Measurements from ENCODE around the gene EBF3. TPM values are rescaled to one million over a fixed set of nuclear protein-coding genes. Genes with fewer than 3 reads are reported as not detected.

EBF3 gene
- total RNA-seq, 2 experiments from 2014 or later, result not detected

GRCh38 chr10:129895811-129896135 lies 68.3 kb downstream of the EBF3 start:
- no peak for ATAC-seq (ENCODE audit: poor library complexity)
- peaks cover 0 to 5% of the 10 kb centered on the region in 2 experiments for H3K9me3 ChIP-seq (ENCODE audit: control insufficient read depth in 1 of 2, insufficient read depth in 1 of 2, low read length in 2 of 2)
- no peak for DNase-seq
- no peaks in the 10 kb centered on the region for H3K36me3 ChIP-seq (ENCODE audit: insufficient read depth, low read length)
- H3K4me1 ChIP-seq (ENCODE audit: insufficient read depth, low read length), result no peaks in the 10 kb centered on the region
- Mint-ChIP-seq H3K4me3 (no peak overlapping the region), H3K4me1 (ENCODE audit: low read depth) (no peaks in the 10 kb centered on the region), H3K9me3 (no peaks in the 10 kb centered on the region), H3K27me3 (peaks cover 39% of the 10 kb centered on the region), H3K36me3 (ENCODE audit: low read depth) (no peaks in the 10 kb centered on the region), H3K27ac (no peak overlapping the region)
- no peak overlapping the region for H3K4me3 ChIP-seq (ENCODE audit: low read length)
- peaks cover 2 to 15% of the 10 kb centered on the region in 2 experiments for H3K27me3 ChIP-seq (ENCODE audit: control insufficient read depth in 1 of 2, insufficient read depth in 2 of 2, low read length in 2 of 2)
- no peak overlapping the region for H3K27ac ChIP-seq (ENCODE audit: low read depth in 1 of 2, low read length in 2 of 2)
- intact Hi-C loops (cut with DNase I, micrococcal nuclease), result loop anchor here in 1 of 2 experiments (10.0 kb wide), 1 partner anchor 861 kb away; no protein-coding TSS in a partner anchor
- POLR2A ChIA-PET, result no interaction called here
- no peak for TF ChIP-seq CTCF (IDR thresholded peaks at IDR 0.05)
- CTCF ChIA-PET, result no interaction called here

- H3K4me3 Mint-ChIP-seq, result no peak overlapping the region
- TF ChIP-seq CTCF (IDR thresholded peaks at IDR 0.05), result no peak
- no peak for DNase-seq
- H3K4me1 Mint-ChIP-seq (ENCODE audit: low read depth), result no peaks in the 10 kb centered on the region
- ChIA-PET POLR2A (no interaction called here), CTCF (no interaction called here)
- no peaks in the 10 kb centered on the region for H3K9me3 Mint-ChIP-seq
- H3K36me3 Mint-ChIP-seq (ENCODE audit: low read depth), result no peaks in the 10 kb centered on the region
- no peak for ATAC-seq (ENCODE audit: poor library complexity)
- Histone ChIP-seq H3K27ac (ENCODE audit: low read depth in 1 of 2, low read length in 2 of 2) (no peak overlapping the region), H3K4me3 (ENCODE audit: low read length) (no peak overlapping the region), H3K9me3 (ENCODE audit: control insufficient read depth in 1 of 2, insufficient read depth in 1 of 2, low read length in 2 of 2) (peaks cover 0 to 5% of the 10 kb centered on the region in 2 experiments), H3K36me3 (ENCODE audit: insufficient read depth, low read length) (no peaks in the 10 kb centered on the region), H3K27me3 (ENCODE audit: control insufficient read depth in 1 of 2, insufficient read depth in 2 of 2, low read length in 2 of 2) (peaks cover 0 to 15% of the 10 kb centered on the region in 2 experiments), H3K4me1 (ENCODE audit: insufficient read depth, low read length) (no peaks in the 10 kb centered on the region)
- peaks cover 31% of the 10 kb centered on the region for H3K27me3 Mint-ChIP-seq
- H3K27ac Mint-ChIP-seq, result no peak overlapping the region
- intact Hi-C loops (cut with DNase I, micrococcal nuclease), result loop anchor here in 1 of 2 experiments (10.0 kb wide), 1 partner anchor 860 kb away; no protein-coding TSS in a partner anchor
These were observed 69.4 kb downstream of the EBF3 start for GRCh38 chr10:129894698-129895097.

GRCh38 chr10:129893104-129894089 lies 70.7 kb downstream of the EBF3 start:
- Histone ChIP-seq H3K36me3 (ENCODE audit: insufficient read depth, low read length) (no peaks in the 10 kb centered on the region), H3K27me3 (ENCODE audit: control insufficient read depth in 1 of 2, insufficient read depth in 2 of 2, low read length in 2 of 2) (peaks cover 0 to 14% of the 10 kb centered on the region in 2 experiments), H3K4me1 (ENCODE audit: insufficient read depth, low read length) (no peaks in the 10 kb centered on the region), H3K9me3 (ENCODE audit: control insufficient read depth in 1 of 2, insufficient read depth in 1 of 2, low read length in 2 of 2) (peaks cover 0 to 9% of the 10 kb centered on the region in 2 experiments), H3K27ac (ENCODE audit: low read depth in 1 of 2, low read length in 2 of 2) (no peak overlapping the region), H3K4me3 (ENCODE audit: low read length) (no peak overlapping the region)
- Mint-ChIP-seq H3K27ac (no peak overlapping the region), H3K4me3 (no peak overlapping the region), H3K9me3 (no peaks in the 10 kb centered on the region), H3K4me1 (ENCODE audit: low read depth) (no peaks in the 10 kb centered on the region), H3K36me3 (ENCODE audit: low read depth) (no peaks in the 10 kb centered on the region), H3K27me3 (peaks cover 28% of the 10 kb centered on the region)
- ATAC-seq (ENCODE audit: poor library complexity), result no peak
- POLR2A ChIA-PET, result no interaction called here
- CTCF ChIA-PET, result no interaction called here
- intact Hi-C loops (cut with DNase I, micrococcal nuclease), result loop anchor here in 1 of 2 experiments (10.0 kb wide), 1 partner anchor 859 kb away; no protein-coding TSS in a partner anchor
- DNase-seq, result no peak
- no peak for TF ChIP-seq CTCF (IDR thresholded peaks at IDR 0.05)
